HG03558 (cell line): ENCODE data around the gene CDH18.

Experiments
- ATAC-seq: cut with Tn5 transposase; IDR thresholded peaks from one replicate; pipeline ENCODE4 v1.9.1; 2021; ENCODE audit warnings: moderate number of reproducible peaks; ENCODE audit not compliant: unreplicated experiment; ENCODE audit errors: extremely low read depth

Gene CDH18

GRCh38 chr5:19498852-19499251, 489.1 kb downstream of the CDH18 start:
- no peak for ATAC-seq

DNA sequence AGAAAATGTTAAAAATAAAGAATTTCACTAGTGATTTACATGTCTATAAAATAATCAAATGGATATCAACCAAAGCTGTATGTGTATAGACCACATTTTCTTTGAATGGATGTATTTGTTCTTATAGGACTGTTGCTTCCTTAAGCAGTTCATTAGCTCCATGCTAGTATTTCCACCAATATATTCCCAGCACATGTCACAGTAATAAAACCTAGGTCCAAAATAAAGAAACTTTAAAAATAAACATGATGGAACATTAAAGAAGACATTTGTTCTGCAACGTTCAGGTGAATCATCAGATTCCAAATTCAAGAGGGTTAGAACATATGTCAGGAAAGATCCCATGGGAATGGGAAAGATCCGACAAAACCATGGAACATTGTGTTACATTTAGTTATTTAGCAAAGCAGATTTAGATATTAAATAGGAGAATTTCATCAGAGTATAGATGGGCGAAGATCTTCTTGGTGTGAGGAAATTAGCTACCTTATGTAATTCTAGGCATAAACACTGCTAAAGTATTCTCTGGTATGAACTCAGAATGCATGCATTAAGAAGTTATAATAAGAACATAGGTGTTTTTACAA, 490.7 kb downstream of the CDH18 start:
- no peak for ATAC-seq

GRCh38 chr5:19496056-19496455, 491.9 kb downstream of the CDH18 start:
- no peak for ATAC-seq

DNA sequence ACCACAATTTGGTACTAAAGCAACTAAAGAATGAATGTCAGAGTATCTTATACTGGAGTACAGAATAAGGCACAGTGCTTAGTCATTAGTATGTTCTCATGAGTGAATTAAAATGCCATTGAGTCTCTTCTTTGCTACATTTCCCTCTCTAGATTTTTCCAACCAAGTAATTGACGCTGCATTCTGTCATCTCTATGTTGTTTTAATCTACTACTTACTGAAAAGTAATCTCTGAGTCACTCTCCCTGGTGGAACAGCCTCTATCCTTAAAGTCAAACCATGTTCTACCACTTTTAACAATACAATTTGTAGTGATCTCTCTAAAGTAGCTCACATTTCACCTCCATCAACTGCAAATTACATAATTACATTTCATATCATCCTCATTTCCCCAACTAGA, 495.1 kb downstream of the CDH18 start:
- ATAC-seq = no peak

- no peak for ATAC-seq
Measured at GRCh38 chr5:19488786-19489185, 499.2 kb downstream of the CDH18 start.

DNA sequence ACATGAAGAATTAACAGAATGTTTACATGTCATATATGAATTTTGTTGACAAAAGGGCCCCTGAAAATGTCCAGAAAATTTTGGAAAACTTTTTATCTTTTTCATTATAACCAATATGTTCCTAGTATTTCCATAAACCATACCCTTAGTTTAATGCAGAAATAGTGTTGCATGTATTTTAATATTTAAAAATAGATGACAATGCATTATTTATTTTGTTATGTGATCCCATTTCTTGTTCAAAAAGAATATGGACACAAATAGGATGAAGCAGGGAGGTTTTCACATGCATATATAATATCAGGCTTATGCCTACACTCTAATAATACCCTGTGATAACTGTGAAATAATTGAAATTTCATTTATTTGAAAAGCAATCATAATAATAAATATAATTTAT, 500.5 kb downstream of the CDH18 start:
- no peak for ATAC-seq

DNA sequence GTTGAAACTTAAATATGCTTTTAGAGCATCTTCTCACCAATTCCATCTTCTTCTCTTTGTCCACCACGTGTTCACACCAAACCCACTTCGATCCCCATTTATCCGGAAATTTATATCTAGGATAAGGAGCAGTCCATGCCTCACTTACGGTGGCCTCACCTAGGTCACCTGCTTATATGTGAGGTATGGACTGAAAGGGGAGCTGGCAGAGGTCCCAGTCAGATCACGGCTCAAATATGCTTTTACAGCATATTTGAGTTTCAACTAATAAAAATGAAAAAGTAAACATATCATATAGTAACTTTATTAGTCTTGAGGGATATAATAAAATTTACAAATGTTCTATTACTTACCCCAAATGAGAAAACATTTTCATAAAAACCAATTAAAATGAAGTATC, 508.4 kb downstream of the CDH18 start:
- no peak for ATAC-seq

DNA sequence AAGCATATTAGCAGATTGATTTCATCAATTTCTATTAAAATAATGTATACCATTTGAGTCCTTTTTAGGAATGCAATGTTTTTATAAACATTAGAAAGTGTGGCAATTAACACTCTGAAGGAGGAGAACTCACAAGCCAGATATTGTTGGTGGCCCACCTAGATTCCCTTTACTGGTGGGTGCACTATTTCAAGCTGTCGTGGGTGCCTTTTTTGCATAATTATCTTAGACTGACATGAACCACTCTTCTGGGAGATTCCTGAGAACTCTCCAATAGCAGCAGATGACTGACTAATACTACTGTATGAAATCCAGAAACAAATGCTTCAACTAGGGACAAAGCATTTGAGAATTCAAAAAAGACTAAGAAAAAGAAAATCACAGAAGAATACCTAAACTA, 526.0 kb downstream of the CDH18 start:
- no peak for ATAC-seq

- no peak for ATAC-seq
Measured at GRCh38 chr5:19424506-19424905, 563.5 kb downstream of the CDH18 start.
